GM23248 (cell line): ENCODE data around the gene CHST12.

Experiments used
- EZH2 ChIP-seq: fragments of 200-600 bp; sonication (generic); IDR thresholded peaks from 2 replicates; pipeline ENCODE4 v1.6.1; 2018; ENCODE audit warnings: antibody characterized with exemption, mild to moderate bottlenecking; ENCODE audit not compliant: insufficient read depth, poor library complexity, severe bottlenecking
- EZH2phosphoT487 ChIP-seq: fragments of 200-600 bp; sonication (generic); IDR thresholded peaks from 2 replicates; pipeline ENCODE4 v1.6.1; 2018; ENCODE audit warnings: antibody characterized with exemption, moderate library complexity, mild to moderate bottlenecking, low read depth; ENCODE audit not compliant: insufficient read depth

- TF ChIP-seq EZH2 (no peak), EZH2phosphoT487 (no peak)
These were observed 28.3 kb upstream of the CHST12 start for GRCh38 chr7:2374830-2375728.
